Putamen (tissue), 1 donor: ENCODE data around the gene FLCN.
"Not testable (repeated sequence)": the region's sequence is repeated elsewhere in the genome, so short reads cannot be mapped to it uniquely, and the experiment has no call there.

ENCODE experiments used
- DNase-seq: peaks from one replicate; pipeline ENCODE4 v3.0.0-alpha.2; 2016; ENCODE audit warnings: low spot score

The FLCN gene

DNA sequence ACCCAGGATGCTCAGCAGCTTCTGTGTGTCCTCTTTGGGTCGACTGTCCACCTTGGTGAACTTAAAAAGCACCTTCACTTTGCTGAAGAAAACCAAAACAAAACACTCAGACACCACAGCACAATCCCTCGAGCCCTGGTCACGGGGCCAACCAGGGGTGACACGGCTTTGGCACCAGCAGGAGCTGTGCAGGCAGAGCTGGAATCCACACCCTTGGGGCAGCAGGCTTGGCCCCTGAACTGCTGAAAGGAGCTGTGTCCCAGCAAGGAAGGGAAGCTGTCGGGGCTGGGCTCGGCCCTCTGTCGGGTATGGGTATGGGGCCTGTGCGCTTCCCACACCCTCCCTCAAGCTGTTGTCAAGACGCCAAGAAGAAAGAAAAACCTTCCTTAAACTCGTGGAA lies 23.2 kb downstream of the FLCN start:
- no peak for DNase-seq

- no peak for DNase-seq
Observed at GRCh38 chr17:17207998-17208397, 29.0 kb downstream of the FLCN start.

- no peak for DNase-seq
Observed at GRCh38 chr17:17206913-17207335, 30.0 kb downstream of the FLCN start.

GRCh38 chr17:17206124-17206912 lies 30.6 kb downstream of the FLCN start, which contains the start of gene PLD6:
TSS of gene PLD6 (minus strand) at chr17:17206333. CDS start at chr17:17206286, 47 bp downstream.
- DNase-seq: peak; percentile 52

DNA sequence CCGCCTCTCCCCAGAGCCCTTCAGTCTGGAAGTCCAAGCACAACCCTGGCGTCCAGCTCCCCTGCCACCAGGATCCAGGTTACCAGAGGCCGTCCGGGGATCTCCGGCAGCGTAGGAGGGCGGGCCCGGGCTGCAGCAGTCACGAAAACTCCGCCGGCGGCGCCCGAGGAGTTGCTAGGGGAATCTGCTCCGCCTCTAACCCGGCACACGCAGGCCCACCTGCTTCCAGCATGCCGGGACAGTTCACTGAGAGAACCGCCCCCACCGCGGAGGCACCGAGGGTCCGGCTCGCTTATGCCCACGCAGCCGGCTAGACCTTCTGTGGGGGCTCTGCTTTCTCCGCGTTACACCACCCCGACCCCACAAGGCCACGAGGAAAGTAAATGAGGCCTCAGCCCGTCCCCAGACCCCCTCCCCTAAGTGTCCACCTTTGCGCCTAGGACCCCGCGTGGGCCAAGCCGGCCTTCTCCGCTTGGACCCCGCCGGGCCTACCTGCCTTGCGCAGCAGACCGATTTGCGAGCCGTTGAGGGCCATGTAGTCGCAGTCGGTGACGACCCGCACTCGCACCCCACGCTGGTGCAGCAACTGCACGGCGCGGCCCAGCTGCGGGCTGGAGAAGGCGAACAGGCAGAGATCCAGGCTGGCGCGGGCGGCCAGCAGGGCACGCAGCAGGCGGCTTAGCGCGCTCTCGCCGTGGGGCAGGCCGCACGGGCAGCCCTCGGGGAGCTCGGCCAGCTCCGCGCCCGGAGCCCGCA lies 31.4 kb downstream of the FLCN start:
- no peak for DNase-seq

DNA sequence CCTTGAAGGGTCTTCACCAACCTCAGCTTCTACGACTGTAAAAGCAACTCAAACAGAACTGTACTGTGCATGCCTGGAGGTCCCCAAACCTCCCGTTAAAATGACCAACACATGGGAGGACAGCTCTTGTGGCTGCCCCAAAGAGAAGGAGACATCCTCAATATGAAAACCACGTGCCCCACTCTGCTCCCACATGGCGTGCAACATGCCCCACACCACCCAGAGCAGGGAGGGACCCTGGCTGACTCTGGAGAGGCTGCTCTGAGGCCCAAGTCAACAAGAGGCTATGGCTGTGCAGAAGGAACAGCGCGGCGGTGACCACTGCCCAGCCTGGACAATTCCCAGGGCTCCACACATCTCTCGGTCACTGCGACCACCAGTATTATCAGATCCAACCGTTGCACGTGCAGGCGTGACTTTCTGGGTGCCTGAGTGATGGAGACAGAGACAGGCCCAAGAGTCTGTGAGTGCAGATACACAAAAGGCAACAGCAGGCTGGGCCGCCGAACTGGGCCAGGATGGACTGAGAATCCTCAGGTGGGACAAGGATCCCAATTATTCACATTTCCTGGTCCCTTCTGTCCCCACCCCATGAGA lies 32.2 kb downstream of the FLCN start:
- no peak for DNase-seq

DNA sequence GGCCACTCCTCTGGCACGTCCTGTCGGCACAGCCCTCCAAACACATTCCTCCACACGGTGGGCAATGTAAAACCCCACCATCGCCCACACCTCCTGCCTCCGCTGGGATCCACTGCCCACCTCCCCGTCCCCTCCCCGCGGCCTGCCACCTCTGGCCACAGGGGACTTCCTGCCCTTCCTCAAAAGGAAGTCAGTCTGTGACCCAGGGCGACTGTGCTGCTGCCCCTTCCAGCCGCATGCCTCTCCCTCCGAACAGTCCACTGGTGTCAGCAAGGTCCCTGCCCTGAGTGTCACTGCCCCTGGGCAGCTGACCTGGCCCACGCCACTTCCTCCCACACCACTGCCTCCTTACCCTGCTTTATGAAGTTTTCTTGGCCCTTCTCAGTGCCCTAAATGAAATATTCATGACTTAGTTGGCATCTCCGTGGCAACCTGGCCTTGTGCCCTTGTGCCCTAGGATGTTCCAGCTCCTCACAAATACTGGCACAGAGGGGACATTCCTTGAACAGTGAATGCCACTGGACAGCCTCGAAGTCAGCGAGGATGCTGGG lies 32.9 kb downstream of the FLCN start:
- peak; percentile 68 for DNase-seq

DNA sequence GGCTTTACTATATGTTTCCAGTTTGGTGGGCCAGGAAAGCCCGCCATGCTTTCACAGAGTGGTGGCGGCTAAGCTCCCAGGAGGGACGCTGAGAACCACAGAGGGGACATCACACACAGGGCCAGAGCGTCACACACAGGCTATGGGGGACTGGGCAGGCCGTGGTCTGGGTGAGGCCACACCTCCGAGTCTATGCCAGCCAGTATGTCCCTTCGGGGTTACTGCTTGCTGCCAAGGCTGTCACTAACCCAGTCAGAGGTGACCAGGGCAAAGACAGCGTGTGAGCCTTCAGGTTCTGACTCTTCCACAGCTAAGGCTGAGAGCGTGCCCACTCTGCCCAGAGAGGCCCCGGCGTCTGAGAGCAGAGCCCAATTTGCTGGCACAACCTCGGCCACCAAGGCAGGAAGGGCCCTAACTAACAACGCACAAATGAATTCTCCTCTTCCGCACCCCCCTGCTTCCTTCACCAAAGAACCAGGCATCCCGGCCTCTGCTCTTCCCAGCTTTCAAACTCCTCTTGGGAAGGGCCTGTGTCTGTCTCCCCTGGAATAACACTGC lies 33.7 kb downstream of the FLCN start:
- DNase-seq: no peak

DNA sequence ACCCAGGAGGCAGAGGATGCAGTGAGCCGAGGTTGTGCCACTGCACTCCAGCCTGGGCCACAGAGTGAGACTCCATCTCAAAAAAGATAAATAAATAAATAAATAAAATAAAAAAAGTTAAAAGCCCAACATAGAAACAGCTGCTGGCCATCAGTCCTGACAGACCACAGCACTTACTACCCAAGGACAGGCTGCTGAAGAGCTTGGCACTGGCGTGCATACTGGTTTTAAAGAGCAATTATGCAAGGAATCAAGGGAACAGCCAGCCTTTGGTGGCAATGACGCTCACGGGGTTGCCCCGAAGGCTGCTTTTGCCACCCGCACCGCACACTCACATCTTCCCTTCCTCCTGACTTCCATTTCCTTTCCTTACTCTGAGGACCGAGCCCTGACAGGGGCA lies 35.1 kb downstream of the FLCN start:
- no peak for DNase-seq

- DNase-seq: no peak
Observed at GRCh38 chr17:17201271-17201670, 35.7 kb downstream of the FLCN start.

GRCh38 chr17:17200831-17201230 lies 36.1 kb downstream of the FLCN start:
- no peak for DNase-seq

- DNase-seq: no peak
Observed at GRCh38 chr17:17200311-17200710, 36.7 kb downstream of the FLCN start.

DNA sequence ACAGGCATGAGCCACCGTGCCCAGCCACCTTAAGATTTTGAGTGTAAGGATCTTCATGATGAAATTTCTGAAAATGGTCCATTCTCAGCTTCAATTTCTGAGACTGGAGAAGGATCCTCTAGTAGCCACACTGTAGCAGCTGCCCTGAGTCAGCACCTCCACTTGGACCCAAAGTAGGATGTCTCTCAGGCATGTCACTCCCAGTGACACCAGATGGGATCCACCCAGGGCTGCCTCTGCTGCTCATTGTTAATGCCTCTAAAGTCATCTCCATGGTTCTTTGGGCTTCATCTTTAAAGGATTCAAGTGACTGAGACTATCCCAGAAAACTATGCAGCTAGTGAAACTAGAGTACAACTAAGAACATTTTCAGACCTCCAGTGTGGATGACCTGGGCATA lies 38.7 kb downstream of the FLCN start:
- no peak for DNase-seq

- no peak for DNase-seq
Observed at GRCh38 chr17:17196776-17197175, 40.2 kb downstream of the FLCN start.

DNA sequence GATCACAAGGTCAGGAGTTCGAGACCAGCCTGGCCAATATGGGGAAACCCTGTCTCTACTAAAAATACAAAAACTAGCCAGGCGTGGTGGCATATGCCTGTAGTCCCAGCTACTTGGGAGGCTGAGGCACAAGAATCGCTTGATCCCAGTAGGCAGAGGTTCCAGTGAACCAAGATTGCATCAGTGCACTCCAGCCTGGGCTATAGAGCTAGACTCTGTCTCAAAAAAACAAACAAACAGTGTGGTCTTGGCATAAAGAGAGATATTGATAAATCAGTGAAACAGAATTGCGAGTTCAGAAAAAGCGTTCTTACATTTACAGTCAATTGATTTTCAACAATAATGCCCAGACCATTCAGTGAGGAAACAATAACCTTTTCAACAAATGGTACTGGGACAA lies 41.5 kb downstream of the FLCN start:
- not testable (repeated sequence) for DNase-seq

- DNase-seq: no peak
Observed at GRCh38 chr17:17191961-17192381, 45.0 kb downstream of the FLCN start.

DNA sequence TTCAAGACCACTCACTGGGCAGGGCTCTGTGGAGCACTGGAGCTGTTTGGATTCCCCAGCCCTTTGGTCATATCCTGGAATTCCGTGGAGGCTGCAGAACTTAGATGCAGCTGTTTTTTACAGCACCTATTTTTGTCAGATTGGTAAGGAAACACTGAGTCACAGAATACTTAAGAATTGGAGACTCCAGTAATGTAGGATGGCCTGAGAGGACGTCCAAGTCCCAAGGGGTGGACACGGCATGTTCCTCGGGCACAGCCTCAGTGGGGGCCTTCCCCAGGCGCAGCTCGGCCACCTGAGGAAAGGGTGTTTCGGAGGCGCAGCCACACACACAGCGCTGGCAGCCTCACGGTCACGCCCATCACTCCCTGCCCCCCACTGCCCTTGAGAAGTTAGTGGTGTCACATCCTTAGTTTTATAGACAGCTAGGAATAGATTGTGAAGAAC lies 45.6 kb downstream of the FLCN start:
- no peak for DNase-seq

GRCh38 chr17:17190188-17190587 lies 46.8 kb downstream of the FLCN start:
- DNase-seq: no peak

DNA sequence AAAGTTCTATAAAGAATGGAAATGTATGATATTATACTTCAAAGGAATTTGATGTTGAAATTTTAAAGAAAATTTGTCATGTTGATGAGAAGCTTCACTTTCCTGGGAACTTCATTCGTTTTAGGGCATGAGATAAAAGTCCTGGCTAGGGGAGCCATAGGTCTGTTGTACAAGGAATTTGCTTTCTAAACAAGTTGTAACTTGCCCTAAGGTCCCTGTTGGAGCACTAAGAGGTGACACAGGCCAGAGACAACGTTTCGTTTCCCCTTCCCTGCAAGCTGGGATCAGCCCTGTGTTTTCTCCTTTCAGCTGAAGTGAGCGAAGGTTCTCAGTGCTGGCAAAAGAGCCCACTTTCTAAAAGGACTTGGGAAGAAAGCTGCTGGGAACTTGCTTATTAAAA lies 47.4 kb downstream of the FLCN start:
- DNase-seq: no peak

- no peak for DNase-seq
Observed at GRCh38 chr17:17188586-17188985, 48.4 kb downstream of the FLCN start.

DNA sequence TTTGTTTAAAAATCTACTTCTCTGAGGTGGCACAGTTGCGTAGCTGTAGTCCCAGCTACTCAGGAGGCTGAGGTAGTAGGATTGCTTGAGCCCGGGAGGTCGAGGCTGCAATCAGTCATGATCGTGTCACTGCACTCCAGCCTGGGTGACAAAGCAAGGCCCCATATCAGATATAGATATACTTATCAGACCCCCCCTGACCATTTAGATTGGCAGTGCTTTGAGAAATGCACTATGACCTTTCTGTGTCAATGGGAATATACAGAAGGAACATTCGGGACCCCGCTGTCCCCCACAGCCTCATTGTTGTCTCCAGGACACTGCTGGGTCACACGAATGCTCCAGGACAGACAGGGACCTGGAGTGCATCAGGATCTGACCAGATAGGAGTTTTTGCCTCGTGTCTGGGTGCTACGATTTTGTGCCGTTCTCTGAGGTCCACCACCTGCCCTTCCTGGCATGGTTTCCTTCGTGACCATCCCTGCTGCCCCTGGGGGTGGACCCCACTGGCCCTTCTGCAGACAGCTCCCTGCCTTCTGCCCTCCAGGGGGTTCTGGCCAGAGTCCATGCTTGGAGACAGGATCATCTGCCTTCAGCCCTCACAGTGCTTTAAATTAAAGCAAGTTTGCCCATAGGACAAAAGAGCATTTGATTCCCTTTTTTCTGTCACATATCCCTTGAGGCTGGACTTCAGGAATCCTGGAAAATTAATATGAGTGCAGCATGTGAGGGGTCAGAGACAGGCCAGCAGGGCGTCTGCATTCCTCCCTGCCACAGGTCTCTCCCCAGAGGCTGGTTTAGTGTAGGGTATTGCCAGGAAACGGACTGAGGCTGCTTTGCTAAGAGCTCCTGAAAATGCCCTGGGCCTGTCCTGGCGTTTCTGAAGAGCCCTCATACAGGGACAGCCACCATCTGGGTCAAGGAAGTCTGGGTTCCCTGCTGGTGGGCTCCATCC lies 50.1 kb downstream of the FLCN start:
- no peak for DNase-seq
